SK-N-SH treated with all-trans-retinoic acid at 6 μM for 48 hours (cell line): ENCODE data around the gene KIR3DL1.

Experiments
- ARNTL ChIP-seq: fragments of 450-650 bp; formaldehyde crosslinking; IDR thresholded peaks from 2 replicates; pipeline ENCODE4 v1.5.0; 2020; ENCODE audit warnings: low read depth, mild to moderate bottlenecking, moderate library complexity, borderline replicate concordance
- GLIS3 ChIP-seq: fragments of 250-450 bp; sonication (Bioruptor Pico); IDR thresholded peaks from 2 replicates; pipeline ENCODE4 v1.5.0; 2020; ENCODE audit warnings: mild to moderate bottlenecking, moderate library complexity
- ISL1 ChIP-seq: fragments of 250-450 bp; sonication (Bioruptor Pico); IDR thresholded peaks from 2 replicates; pipeline ENCODE4 v2.1.2; 2022; ENCODE audit warnings: mild to moderate bottlenecking, moderate library complexity
- PPARA ChIP-seq: fragments of 250-450 bp; sonication (Bioruptor Pico); IDR thresholded peaks from 2 replicates; pipeline ENCODE4 v1.5.0; 2020; ENCODE audit warnings: mild to moderate bottlenecking, borderline replicate concordance
- SNAI2 ChIP-seq: fragments of 250-450 bp; sonication (Bioruptor Pico); IDR thresholded peaks from 2 replicates; pipeline ENCODE4 v1.5.0; 2020; ENCODE audit warnings: mild to moderate bottlenecking, moderate library complexity
- TCF4 ChIP-seq: fragments of 250-450 bp; sonication (Bioruptor Pico); IDR thresholded peaks from 2 replicates; pipeline ENCODE4 v1.8.0; 2021; ENCODE audit warnings: mild to moderate bottlenecking, moderate library complexity, borderline replicate concordance
- ZFP30 ChIP-seq: fragments of 450-650 bp; formaldehyde crosslinking; IDR thresholded peaks from 2 replicates; pipeline ENCODE4 v1.5.0; 2022; ENCODE audit warnings: mild to moderate bottlenecking, moderate library complexity
- ZNF565 ChIP-seq: fragments of 450-650 bp; formaldehyde crosslinking; conservative IDR thresholded peaks from 2 replicates; pipeline ENCODE4 v1.5.0; 2020; ENCODE audit warnings: low read depth, mild to moderate bottlenecking, moderate library complexity
- TF ChIP-seq, protein P1 (sequence below): fragments of 250-450 bp; sonication (Bioruptor Pico); IDR thresholded peaks from 2 replicates; pipeline ENCODE4 v1.5.1; 2020; ENCODE audit warnings: low read depth, mild to moderate bottlenecking, moderate library complexity
- TF ChIP-seq, protein P2 (sequence below): fragments of 250-450 bp; sonication (Bioruptor Pico); IDR thresholded peaks from 2 replicates; pipeline ENCODE4 v1.8.0; 2020; ENCODE audit warnings: mild to moderate bottlenecking, moderate library complexity, borderline replicate concordance

DNA sequence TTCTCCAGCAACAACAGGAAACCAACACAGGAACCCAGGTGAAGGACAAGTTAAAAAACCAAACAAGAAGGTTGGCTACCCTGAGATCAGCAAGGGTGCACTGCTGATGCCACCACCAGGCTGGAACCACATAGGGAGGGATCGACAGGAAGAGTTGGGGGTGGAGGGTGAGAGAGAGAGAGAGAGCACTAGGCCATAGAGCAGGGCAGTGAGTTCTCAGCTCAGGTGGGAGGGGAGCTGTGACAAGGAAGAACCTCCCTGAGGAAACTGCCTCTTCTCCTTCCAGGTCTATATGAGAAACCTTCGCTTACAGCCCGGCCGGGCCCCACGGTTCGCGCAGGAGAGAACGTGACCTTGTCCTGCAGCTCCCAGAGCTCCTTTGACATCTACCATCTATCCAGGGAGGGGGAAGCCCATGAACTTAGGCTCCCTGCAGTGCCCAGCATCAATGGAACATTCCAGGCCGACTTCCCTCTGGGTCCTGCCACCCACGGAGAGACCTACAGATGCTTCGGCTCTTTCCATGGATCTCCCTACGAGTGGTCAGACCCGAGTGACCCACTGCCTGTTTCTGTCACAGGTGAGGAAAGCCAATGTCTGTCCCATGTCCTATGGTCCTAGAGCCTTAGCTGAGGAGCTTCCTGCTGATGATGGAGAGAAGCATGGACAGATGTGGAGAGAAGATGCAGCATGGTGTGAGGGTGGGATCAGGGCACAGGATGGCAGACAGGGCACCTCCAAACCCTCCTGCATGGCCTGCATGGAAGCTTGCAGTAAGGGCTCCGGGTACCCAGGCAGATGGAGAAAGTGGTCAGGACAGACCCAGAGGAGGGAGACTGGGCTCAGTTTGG is 10.4 kb upstream of the KIR3DL1 start:
- no peak for TF ChIP-seq ZFP30 (CRISPR knock-in tag)
- TF ChIP-seq SNAI2 = no peak
- no peak for TF ChIP-seq GLIS3 (CRISPR knock-in tag)
- no peak for TF ChIP-seq ZNF565 (CRISPR knock-in tag)
- TF ChIP-seq ARNTL (CRISPR knock-in tag) = no peak
- TF ChIP-seq, protein P1, sequence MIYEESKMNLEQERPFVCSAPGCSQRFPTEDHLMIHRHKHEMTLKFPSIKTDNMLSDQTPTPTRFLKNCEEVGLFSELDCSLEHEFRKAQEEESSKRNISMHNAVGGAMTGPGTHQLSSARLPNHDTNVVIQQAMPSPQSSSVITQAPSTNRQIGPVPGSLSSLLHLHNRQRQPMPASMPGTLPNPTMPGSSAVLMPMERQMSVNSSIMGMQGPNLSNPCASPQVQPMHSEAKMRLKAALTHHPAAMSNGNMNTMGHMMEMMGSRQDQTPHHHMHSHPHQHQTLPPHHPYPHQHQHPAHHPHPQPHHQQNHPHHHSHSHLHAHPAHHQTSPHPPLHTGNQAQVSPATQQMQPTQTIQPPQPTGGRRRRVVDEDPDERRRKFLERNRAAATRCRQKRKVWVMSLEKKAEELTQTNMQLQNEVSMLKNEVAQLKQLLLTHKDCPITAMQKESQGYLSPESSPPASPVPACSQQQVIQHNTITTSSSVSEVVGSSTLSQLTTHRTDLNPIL = no peak
- TF ChIP-seq TCF4 = no peak
- TF ChIP-seq, protein P2, sequence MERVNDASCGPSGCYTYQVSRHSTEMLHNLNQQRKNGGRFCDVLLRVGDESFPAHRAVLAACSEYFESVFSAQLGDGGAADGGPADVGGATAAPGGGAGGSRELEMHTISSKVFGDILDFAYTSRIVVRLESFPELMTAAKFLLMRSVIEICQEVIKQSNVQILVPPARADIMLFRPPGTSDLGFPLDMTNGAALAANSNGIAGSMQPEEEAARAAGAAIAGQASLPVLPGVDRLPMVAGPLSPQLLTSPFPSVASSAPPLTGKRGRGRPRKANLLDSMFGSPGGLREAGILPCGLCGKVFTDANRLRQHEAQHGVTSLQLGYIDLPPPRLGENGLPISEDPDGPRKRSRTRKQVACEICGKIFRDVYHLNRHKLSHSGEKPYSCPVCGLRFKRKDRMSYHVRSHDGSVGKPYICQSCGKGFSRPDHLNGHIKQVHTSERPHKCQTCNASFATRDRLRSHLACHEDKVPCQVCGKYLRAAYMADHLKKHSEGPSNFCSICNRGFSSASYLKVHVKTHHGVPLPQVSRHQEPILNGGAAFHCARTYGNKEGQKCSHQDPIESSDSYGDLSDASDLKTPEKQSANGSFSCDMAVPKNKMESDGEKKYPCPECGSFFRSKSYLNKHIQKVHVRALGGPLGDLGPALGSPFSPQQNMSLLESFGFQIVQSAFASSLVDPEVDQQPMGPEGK = no peak
- TF ChIP-seq PPARA (CRISPR knock-in tag) = no peak
- no peak for TF ChIP-seq ISL1 (CRISPR knock-in tag)
